ENCODE data around the gene MAPK10.

The MAPK10 gene

GRCh38 chr4:85995361-85995760, 364.5 kb downstream of the MAPK10 start:
- Histone ChIP-seq H3K36me3 (ENCODE audit: control insufficient read depth in 5 of 5, insufficient read depth in 5 of 5, low read length in 5 of 5) (peaks cover 13 to 25% (median 20%) of the 10 kb centered on the region in 5 donors), H3K9me3 (ENCODE audit: control insufficient read depth in 5 of 5, low read length in 5 of 5) (no peaks in the 10 kb centered on the region), H3K4me3 (ENCODE audit: low read depth in 1 of 5, low read length in 5 of 5) (no peak overlapping the region), H3K27me3 (ENCODE audit: control insufficient read depth in 5 of 5, insufficient read depth in 4 of 5, low read length in 5 of 5) (no peaks in the 10 kb centered on the region), H3K9ac (ENCODE audit: low read length in 5 of 5) (no peak overlapping the region), H3K4me1 (ENCODE audit: control insufficient read depth in 5 of 5, insufficient read depth in 5 of 5, low read length in 5 of 5) (no peaks in the 10 kb centered on the region), H3K27ac (ENCODE audit: low read depth, low read length) (no peak overlapping the region)

GRCh38 chr4:85994576-85994975, 365.3 kb downstream of the MAPK10 start:
- Histone ChIP-seq H3K9ac (ENCODE audit: low read length in 5 of 5) (no peak overlapping the region), H3K4me3 (ENCODE audit: low read depth in 1 of 5, low read length in 5 of 5) (no peak overlapping the region), H3K27me3 (ENCODE audit: control insufficient read depth in 5 of 5, insufficient read depth in 4 of 5, low read length in 5 of 5) (no peaks in the 10 kb centered on the region), H3K27ac (ENCODE audit: low read depth, low read length) (no peak overlapping the region), H3K9me3 (ENCODE audit: control insufficient read depth in 5 of 5, low read length in 5 of 5) (no peaks in the 10 kb centered on the region), H3K4me1 (ENCODE audit: control insufficient read depth in 5 of 5, insufficient read depth in 5 of 5, low read length in 5 of 5) (no peaks in the 10 kb centered on the region), H3K36me3 (ENCODE audit: control insufficient read depth in 5 of 5, insufficient read depth in 5 of 5, low read length in 5 of 5) (peaks cover 13 to 25% (median 19%) of the 10 kb centered on the region in 5 donors)

GRCh38 chr4:85993641-85994040, 366.2 kb downstream of the MAPK10 start:
- H3K36me3 ChIP-seq (ENCODE audit: control insufficient read depth in 5 of 5, insufficient read depth in 5 of 5, low read length in 5 of 5), result peaks cover 13 to 25% (median 21%) of the 10 kb centered on the region in 5 donors
- H3K27me3 ChIP-seq (ENCODE audit: control insufficient read depth in 5 of 5, insufficient read depth in 4 of 5, low read length in 5 of 5), result no peaks in the 10 kb centered on the region
- H3K4me3 ChIP-seq (ENCODE audit: low read depth in 1 of 5, low read length in 5 of 5), result no peak overlapping the region
- H3K9ac ChIP-seq (ENCODE audit: low read length in 5 of 5), result no peak overlapping the region
- no peaks in the 10 kb centered on the region for H3K9me3 ChIP-seq (ENCODE audit: control insufficient read depth in 5 of 5, low read length in 5 of 5)
- no peaks in the 10 kb centered on the region for H3K4me1 ChIP-seq (ENCODE audit: control insufficient read depth in 5 of 5, insufficient read depth in 5 of 5, low read length in 5 of 5)
- no peak overlapping the region for H3K27ac ChIP-seq (ENCODE audit: low read depth, low read length)

GRCh38 chr4:85986266-85986665, 373.6 kb downstream of the MAPK10 start:
- no peak overlapping the region for H3K27ac ChIP-seq (ENCODE audit: low read depth, low read length)
- H3K9ac ChIP-seq (ENCODE audit: low read length in 5 of 5), result no peak overlapping the region
- H3K9me3 ChIP-seq (ENCODE audit: control insufficient read depth in 5 of 5, low read length in 5 of 5), result no peaks in the 10 kb centered on the region
- H3K4me1 ChIP-seq (ENCODE audit: control insufficient read depth in 5 of 5, insufficient read depth in 5 of 5, low read length in 5 of 5), result no peaks in the 10 kb centered on the region
- H3K36me3 ChIP-seq (ENCODE audit: control insufficient read depth in 5 of 5, insufficient read depth in 5 of 5, low read length in 5 of 5), result peaks cover 5 to 16% (median 10%) of the 10 kb centered on the region in 5 donors
- H3K4me3 ChIP-seq (ENCODE audit: low read depth in 1 of 5, low read length in 5 of 5), result no peak overlapping the region
- H3K27me3 ChIP-seq (ENCODE audit: control insufficient read depth in 5 of 5, insufficient read depth in 4 of 5, low read length in 5 of 5), result no peaks in the 10 kb centered on the region

- Histone ChIP-seq H3K4me1 (ENCODE audit: control insufficient read depth in 5 of 5, insufficient read depth in 5 of 5, low read length in 5 of 5) (no peaks in the 10 kb centered on the region), H3K9ac (ENCODE audit: low read length in 5 of 5) (no peak overlapping the region), H3K4me3 (ENCODE audit: low read depth in 1 of 5, low read length in 5 of 5) (no peak overlapping the region), H3K27me3 (ENCODE audit: control insufficient read depth in 5 of 5, insufficient read depth in 4 of 5, low read length in 5 of 5) (no peaks in the 10 kb centered on the region), H3K36me3 (ENCODE audit: control insufficient read depth in 5 of 5, insufficient read depth in 5 of 5, low read length in 5 of 5) (peaks cover 8 to 33% (median 17%) of the 10 kb centered on the region in 5 donors), H3K27ac (ENCODE audit: low read depth, low read length) (no peak overlapping the region), H3K9me3 (ENCODE audit: control insufficient read depth in 5 of 5, low read length in 5 of 5) (no peaks in the 10 kb centered on the region)
Observed at GRCh38 chr4:85979276-85979675, 380.6 kb downstream of the MAPK10 start.

GRCh38 chr4:85970535-85970934, 389.3 kb downstream of the MAPK10 start:
- no peak overlapping the region for H3K27ac ChIP-seq (ENCODE audit: low read depth, low read length)
- no peaks in the 10 kb centered on the region for H3K27me3 ChIP-seq (ENCODE audit: control insufficient read depth in 5 of 5, insufficient read depth in 4 of 5, low read length in 5 of 5)
- no peaks in the 10 kb centered on the region for H3K9me3 ChIP-seq (ENCODE audit: control insufficient read depth in 5 of 5, low read length in 5 of 5)
- H3K36me3 ChIP-seq (ENCODE audit: control insufficient read depth in 5 of 5, insufficient read depth in 5 of 5, low read length in 5 of 5), result peaks cover 3 to 8% (median 4%) of the 10 kb centered on the region in 5 donors
- H3K4me3 ChIP-seq (ENCODE audit: low read depth in 1 of 5, low read length in 5 of 5), result no peak overlapping the region
- peaks cover 0 to 24% (median 17%) of the 10 kb centered on the region in 5 donors for H3K4me1 ChIP-seq (ENCODE audit: control insufficient read depth in 5 of 5, insufficient read depth in 5 of 5, low read length in 5 of 5)
- peak overlapping the region in 1 of 5 donors; percentile 16 for H3K9ac ChIP-seq (ENCODE audit: low read length in 5 of 5)

- Histone ChIP-seq H3K36me3 (ENCODE audit: control insufficient read depth in 5 of 5, insufficient read depth in 5 of 5, low read length in 5 of 5) (peaks cover 0 to 8% (median 0%) of the 10 kb centered on the region in 5 donors), H3K4me1 (ENCODE audit: control insufficient read depth in 5 of 5, insufficient read depth in 5 of 5, low read length in 5 of 5) (peaks cover 0 to 26% (median 20%) of the 10 kb centered on the region in 5 donors), H3K27me3 (ENCODE audit: control insufficient read depth in 5 of 5, insufficient read depth in 4 of 5, low read length in 5 of 5) (no peaks in the 10 kb centered on the region), H3K27ac (ENCODE audit: low read depth, low read length) (no peak overlapping the region), H3K4me3 (ENCODE audit: low read depth in 1 of 5, low read length in 5 of 5) (no peak overlapping the region), H3K9ac (ENCODE audit: low read length in 5 of 5) (no peak overlapping the region), H3K9me3 (ENCODE audit: control insufficient read depth in 5 of 5, low read length in 5 of 5) (no peaks in the 10 kb centered on the region)
Observed at GRCh38 chr4:85968945-85969819, 390.7 kb downstream of the MAPK10 start.

- Histone ChIP-seq H3K4me1 (ENCODE audit: control insufficient read depth in 5 of 5, insufficient read depth in 5 of 5, low read length in 5 of 5) (peaks cover 0 to 26% (median 20%) of the 10 kb centered on the region in 5 donors), H3K36me3 (ENCODE audit: control insufficient read depth in 5 of 5, insufficient read depth in 5 of 5, low read length in 5 of 5) (peaks cover 0 to 8% (median 0%) of the 10 kb centered on the region in 5 donors), H3K9ac (ENCODE audit: low read length in 5 of 5) (no peak overlapping the region), H3K9me3 (ENCODE audit: control insufficient read depth in 5 of 5, low read length in 5 of 5) (no peaks in the 10 kb centered on the region), H3K4me3 (ENCODE audit: low read depth in 1 of 5, low read length in 5 of 5) (no peak overlapping the region), H3K27me3 (ENCODE audit: control insufficient read depth in 5 of 5, insufficient read depth in 4 of 5, low read length in 5 of 5) (no peaks in the 10 kb centered on the region), H3K27ac (ENCODE audit: low read depth, low read length) (no peak overlapping the region)
Observed at GRCh38 chr4:85967872-85968271, 392.0 kb downstream of the MAPK10 start.

GRCh38 chr4:85966373-85966772, 393.5 kb downstream of the MAPK10 start:
- Histone ChIP-seq H3K4me1 (ENCODE audit: control insufficient read depth in 5 of 5, insufficient read depth in 5 of 5, low read length in 5 of 5) (peaks cover 0 to 26% (median 22%) of the 10 kb centered on the region in 5 donors), H3K9ac (ENCODE audit: low read length in 5 of 5) (no peak overlapping the region), H3K27ac (ENCODE audit: low read depth, low read length) (peak overlapping the region; percentile 61)

GRCh38 chr4:85965529-85965928, 394.3 kb downstream of the MAPK10 start:
- Histone ChIP-seq H3K27ac (ENCODE audit: low read depth, low read length) (peak overlapping the region; percentile 61), H3K9me3 (ENCODE audit: control insufficient read depth in 5 of 5, low read length in 5 of 5) (no peaks in the 10 kb centered on the region), H3K4me3 (ENCODE audit: low read depth in 1 of 5, low read length in 5 of 5) (no peak overlapping the region), H3K27me3 (ENCODE audit: control insufficient read depth in 5 of 5, insufficient read depth in 4 of 5, low read length in 5 of 5) (no peaks in the 10 kb centered on the region), H3K9ac (ENCODE audit: low read length in 5 of 5) (no peak overlapping the region), H3K36me3 (ENCODE audit: control insufficient read depth in 5 of 5, insufficient read depth in 5 of 5, low read length in 5 of 5) (no peaks in the 10 kb centered on the region), H3K4me1 (ENCODE audit: control insufficient read depth in 5 of 5, insufficient read depth in 5 of 5, low read length in 5 of 5) (peaks cover 0 to 25% (median 21%) of the 10 kb centered on the region in 5 donors)

More at GRCh38 chr4:85966373-85966772, 393.5 kb downstream of the MAPK10 start:
- no peaks in the 10 kb centered on the region for H3K36me3 ChIP-seq (ENCODE audit: control insufficient read depth in 5 of 5, insufficient read depth in 5 of 5, low read length in 5 of 5)
- no peaks in the 10 kb centered on the region for H3K27me3 ChIP-seq (ENCODE audit: control insufficient read depth in 5 of 5, insufficient read depth in 4 of 5, low read length in 5 of 5)
- no peaks in the 10 kb centered on the region for H3K9me3 ChIP-seq (ENCODE audit: control insufficient read depth in 5 of 5, low read length in 5 of 5)
- H3K4me3 ChIP-seq (ENCODE audit: low read depth in 1 of 5, low read length in 5 of 5), result no peak overlapping the region
